AG08395 (cell line): Measurements from ENCODE around the gene REC114.
A peak's percentile ranks its signal among the peaks of the same experiment; 100 is the strongest.
"Not testable (repeated sequence)": the region's sequence is repeated elsewhere in the genome, so short reads cannot be mapped to it uniquely, and the experiment has no call there.

Experiments
- DNase-seq: peaks from one replicate; pipeline ENCODE4 v3.0.0; 2012; ENCODE audit warnings: mixed read lengths, low spot score

The REC114 gene

GRCh38 chr15:73527598-73527997 is 84.6 kb downstream of the REC114 start:
- DNase-seq, result no peak

DNA sequence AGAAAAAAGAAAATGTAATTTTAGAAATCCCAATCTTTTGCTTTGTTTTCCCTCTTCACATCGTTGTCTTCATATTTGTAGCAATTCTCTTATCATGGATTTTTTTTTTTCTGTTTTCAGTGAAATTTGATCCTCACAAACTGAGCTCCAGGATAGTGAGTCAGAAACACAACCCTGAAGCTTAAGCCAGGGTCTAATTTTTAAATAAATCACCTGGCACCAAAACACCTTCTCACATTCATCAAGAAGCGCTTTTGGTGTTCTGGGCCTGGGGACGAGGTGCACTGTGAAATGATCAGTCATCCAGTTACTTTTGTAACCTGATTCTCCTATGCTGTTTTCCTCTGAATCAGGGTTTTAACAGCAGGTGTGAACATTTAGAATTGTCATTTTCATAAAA is 87.7 kb downstream of the REC114 start:
- DNase-seq, result no peak

GRCh38 chr15:73538123-73538522 is 95.2 kb downstream of the REC114 start:
- no peak for DNase-seq

DNA sequence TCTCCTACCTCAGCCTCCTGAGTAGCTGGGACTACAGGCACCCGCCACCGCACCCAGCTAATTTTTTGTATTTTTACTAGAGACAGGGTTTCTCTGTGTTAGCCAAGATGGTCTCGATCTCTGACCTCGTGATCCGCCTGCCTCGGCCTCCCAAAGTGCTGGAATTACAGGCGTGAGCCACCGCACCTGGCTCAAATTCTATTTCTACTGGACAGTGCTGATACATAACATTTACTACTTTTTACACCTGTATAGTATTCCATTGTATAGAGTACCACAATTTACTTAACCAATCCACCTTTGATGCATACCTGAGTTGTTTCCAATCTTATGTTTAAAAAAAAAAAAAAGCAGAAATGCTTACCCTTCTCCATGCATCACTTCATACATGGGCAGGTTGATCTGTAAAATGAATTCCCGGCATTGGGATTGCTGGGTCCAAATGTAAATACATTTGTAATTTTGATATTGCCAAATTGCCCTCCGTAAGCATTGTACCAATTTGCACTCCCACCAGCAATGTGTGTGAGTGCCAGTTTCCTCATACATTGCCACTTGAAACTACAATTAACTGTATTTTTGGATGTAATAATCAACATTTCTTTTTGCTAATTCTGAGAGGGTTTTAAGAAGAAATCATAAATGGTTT is 95.7 kb downstream of the REC114 start:
- DNase-seq, result no peak

- DNase-seq, result no peak
Observed at GRCh38 chr15:73539212-73540128, 96.5 kb downstream of the REC114 start.

DNA sequence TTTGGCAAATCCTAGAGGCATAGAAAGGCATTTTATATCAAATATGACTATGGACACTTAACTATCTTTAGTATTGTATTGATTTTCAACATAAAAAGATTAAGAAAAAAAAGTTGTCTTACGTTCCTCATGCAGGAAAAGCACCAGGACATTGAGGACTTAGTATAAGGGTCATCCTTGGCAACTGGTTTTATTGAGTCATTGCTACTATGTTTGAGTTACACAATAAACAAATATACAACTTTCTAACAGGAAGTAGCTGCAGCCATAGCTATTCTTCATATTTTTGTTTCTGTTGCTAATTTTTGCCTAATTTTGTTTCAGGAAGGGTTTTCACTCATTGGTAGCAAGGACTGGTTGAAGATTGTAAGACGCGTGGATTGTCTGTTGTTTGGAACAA is 97.2 kb downstream of the REC114 start:
- DNase-seq, result no peak

DNA sequence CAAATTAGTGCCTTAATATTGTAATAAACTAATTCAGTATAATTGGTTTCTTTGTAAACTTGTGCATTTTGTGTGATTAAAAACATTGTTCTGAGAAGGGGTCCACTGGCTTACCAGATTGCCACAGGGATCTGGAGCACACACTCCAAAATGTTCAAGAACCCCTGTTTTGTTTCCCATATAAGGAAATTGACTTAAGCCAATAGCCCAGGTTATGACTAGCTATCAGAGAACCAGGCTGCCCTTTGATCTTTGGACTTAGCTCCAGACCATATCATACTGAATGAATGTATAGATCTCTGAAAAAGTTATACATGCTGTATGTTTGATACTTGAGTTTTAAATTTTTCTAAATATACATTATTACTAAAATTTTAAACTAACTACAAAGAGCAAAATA is 98.5 kb downstream of the REC114 start:
- DNase-seq, result no peak

- not testable (repeated sequence) for DNase-seq
Observed at GRCh38 chr15:73548925-73549324, 106.0 kb downstream of the REC114 start.

GRCh38 chr15:73550190-73550589 is 107.2 kb downstream of the REC114 start:
- no peak for DNase-seq

GRCh38 chr15:73555080-73555479 is 112.1 kb downstream of the REC114 start:
- no peak for DNase-seq

DNA sequence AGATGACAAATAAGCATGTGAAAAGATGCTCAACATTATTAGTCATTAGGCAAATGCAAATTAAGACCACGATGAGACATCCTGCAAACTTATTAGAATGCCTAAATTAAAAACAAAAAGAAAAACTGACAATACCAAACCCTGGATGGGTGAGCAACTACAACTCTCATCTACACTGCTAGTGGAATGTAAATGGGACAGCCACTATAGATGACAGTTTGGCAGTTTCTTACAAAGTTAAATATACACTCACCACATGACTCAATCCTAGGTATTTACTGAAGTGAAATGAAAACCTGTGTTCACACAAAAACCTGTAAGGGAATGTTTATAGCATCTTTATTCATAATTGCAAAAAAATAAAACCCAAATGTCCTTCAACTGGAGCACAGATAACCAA is 115.6 kb downstream of the REC114 start:
- no peak for DNase-seq

GRCh38 chr15:73560501-73561117 is 117.6 kb downstream of the REC114 start:
- DNase-seq, result peak; percentile 26

GRCh38 chr15:73564255-73564654 is 121.3 kb downstream of the REC114 start:
- peak; percentile 73 for DNase-seq

GRCh38 chr15:73567020-73567419 is 124.1 kb downstream of the REC114 start:
- no peak for DNase-seq

- DNase-seq, result no peak
Observed at GRCh38 chr15:73568564-73569280, 125.8 kb downstream of the REC114 start.

- no peak for DNase-seq
Observed at GRCh38 chr15:73569361-73569760, 126.4 kb downstream of the REC114 start.

GRCh38 chr15:73570355-73571032 is 127.5 kb downstream of the REC114 start:
- DNase-seq, result no peak

GRCh38 chr15:73571346-73571745 is 128.4 kb downstream of the REC114 start:
- no peak for DNase-seq

DNA sequence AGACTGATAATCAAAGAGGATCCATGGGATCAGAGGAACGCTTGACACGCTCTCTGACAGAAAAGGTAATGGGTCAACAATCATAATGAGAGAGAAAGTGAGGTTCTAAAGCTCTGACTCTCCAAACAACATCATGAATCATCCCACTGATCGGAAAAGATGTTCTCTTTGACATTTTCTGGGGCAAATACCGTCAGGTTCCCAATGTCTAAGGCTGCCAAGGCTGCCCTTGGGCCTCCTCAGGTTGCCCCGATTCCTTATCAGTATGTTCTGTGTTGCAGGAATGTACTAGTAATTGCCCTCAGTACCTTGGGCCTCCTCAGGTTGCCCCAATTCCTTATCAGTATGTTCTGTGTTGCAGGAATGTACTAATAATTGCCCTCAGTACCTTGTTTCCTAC is 129.3 kb downstream of the REC114 start:
- no peak for DNase-seq

- DNase-seq, result no peak
Observed at GRCh38 chr15:73573037-73573436, 130.1 kb downstream of the REC114 start.

DNA sequence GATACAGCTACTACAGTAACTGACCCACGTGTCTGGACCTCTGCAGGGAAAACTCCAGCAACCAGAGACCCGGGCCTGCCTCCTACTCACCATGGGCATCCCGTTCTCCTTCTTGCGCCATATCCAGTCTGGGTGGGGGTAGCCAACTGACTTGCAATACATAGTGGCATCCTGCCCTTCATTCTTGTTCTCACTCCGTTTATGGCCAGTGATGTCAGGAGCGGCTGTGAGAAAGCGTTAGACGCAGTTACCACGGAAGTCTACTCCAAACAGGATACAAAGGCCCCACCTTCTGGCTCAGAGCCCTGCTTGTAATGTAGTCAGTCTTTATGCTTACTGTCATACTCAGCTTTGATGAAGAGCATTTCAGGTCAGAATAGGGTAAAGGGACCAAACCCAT is 130.6 kb downstream of the REC114 start:
- peak; percentile 12 for DNase-seq
